CD4-positive, alpha-beta T cell (primary cell): ENCODE data around the gene TMEFF2. TPM values are rescaled to one million over a fixed set of nuclear protein-coding genes. Genes with fewer than 3 reads are reported as not detected.

Experiments used
- ATAC-seq: fragments of 200-7000 bp; cut with Tn5 transposase; one replicate; pipeline ENCODE4 v1.10.0; 2022; ENCODE audit warnings: mild to moderate bottlenecking; ENCODE audit not compliant: poor library complexity
- CTCF ChIA-PET: fragments of 350-600 bp; sonication (Branson Sonifier 250); formaldehyde crosslinking; loops from one replicate; lab custom pipeline; 2021; ENCODE audit warnings: antibody characterized with exemption, inconsistent platforms; lab: Charles Lee
- POLR2A ChIA-PET: fragments of 350-600 bp; sonication (Branson Sonifier 250); formaldehyde crosslinking; loops from one replicate; lab custom pipeline; 2021; ENCODE audit warnings: antibody characterized with exemption, inconsistent platforms; lab: Charles Lee
- DNase-seq, 14 experiments: peaks; one replicate each; pipeline ENCODE4 v3.0.0-alpha.2; 2013 to 2020; ENCODE audit warnings: mixed read lengths in 2 of 14
- H3K27ac ChIP-seq, 2 donors: one replicate each; pipeline versions ENCODE4 v1.5.1 to v1.7.0; 2013; ENCODE audit warnings: low read length in 2 of 2, low read depth in 1 of 2, mild to moderate bottlenecking in 1 of 2
- H3K27me3 ChIP-seq, 2 experiments: 1 replicate in 1 of 2; 2 replicates in 1 of 2; pipeline versions ENCODE4 v1.6.1 to v1.7.0; 2013; ENCODE audit warnings: low read length in 2 of 2, control low read depth in 1 of 2, mild to moderate bottlenecking in 1 of 2, moderate library complexity in 1 of 2; ENCODE audit not compliant: insufficient read depth in 2 of 2, control insufficient read depth in 1 of 2
- H3K36me3 ChIP-seq: one replicate; pipeline ENCODE4 v1.6.1; 2013; ENCODE audit warnings: low read length, control low read depth; ENCODE audit not compliant: insufficient read depth
- H3K4me1 ChIP-seq: one replicate; pipeline ENCODE4 v1.6.1; 2013; ENCODE audit warnings: low read length, control low read depth; ENCODE audit not compliant: insufficient read depth
- H3K4me3 ChIP-seq: one replicate; pipeline ENCODE4 v1.5.1; 2013; ENCODE audit warnings: mild to moderate bottlenecking, low read length, moderate library complexity
- H3K9me3 ChIP-seq, 2 experiments: 1 replicate in 1 of 2; 2 replicates in 1 of 2; pipeline versions ENCODE4 v1.6.1 to v1.7.0; 2013; ENCODE audit warnings: low read length in 2 of 2, mild to moderate bottlenecking in 2 of 2, control low read depth in 1 of 2, moderate library complexity in 1 of 2; ENCODE audit not compliant: control insufficient read depth in 1 of 2, insufficient read depth in 1 of 2
- H3K27ac Mint-ChIP-seq: one replicate; pipeline ENCODE4 v1.8.0; 2020; ENCODE audit warnings: mixed read lengths
- H3K27me3 Mint-ChIP-seq: one replicate; pipeline ENCODE4 v1.8.0; 2021; ENCODE audit warnings: mixed read lengths
- H3K36me3 Mint-ChIP-seq: one replicate; pipeline ENCODE4 v1.8.0; 2021; ENCODE audit warnings: low read depth, mixed read lengths
- H3K4me1 Mint-ChIP-seq: one replicate; pipeline ENCODE4 v1.8.0; 2021; ENCODE audit warnings: low read depth, mixed read lengths
- H3K4me3 Mint-ChIP-seq: one replicate; pipeline ENCODE4 v1.8.0; 2020; ENCODE audit warnings: mild to moderate bottlenecking, mixed read lengths
- H3K9me3 Mint-ChIP-seq: one replicate; pipeline ENCODE4 v1.8.0; 2020; ENCODE audit warnings: mixed read lengths
- intact Hi-C, 2 experiments: fragments of 100-400 bp; cut with DNase I in 1 of 2; cut with micrococcal nuclease in 1 of 2; formaldehyde crosslinking; loops; one replicate each; pipeline versions ENCODE4 v1.15.1 to v1.9.0; 2023 to 2025; cut with DNase I, micrococcal nuclease
- total RNA-seq, 174 experiments: library from RNA in 2 of 174; stranded (reverse) in 2 of 174; gene quantifications; one replicate each; pipeline ENCODE4 v1.2.3 and lab custom pipeline; 2021 to 2026
- TF ChIP-seq, protein P1 (sequence below): fragments of 200-600 bp; IDR thresholded peaks from one replicate; pipeline ENCODE4 v1.8.0; 2022; ENCODE audit warnings: antibody characterized with exemption, mild to moderate bottlenecking

Gene TMEFF2
- total RNA-seq, 2 experiments from 2014 or later, result not detected

- Mint-ChIP-seq H3K27me3 (peaks cover 4% of the 10 kb centered on the region), H3K27ac (no peak overlapping the region), H3K36me3 (no peaks in the 10 kb centered on the region), H3K9me3 (no peaks in the 10 kb centered on the region), H3K4me1 (no peaks in the 10 kb centered on the region), H3K4me3 (no peak overlapping the region)
- no peaks in the 10 kb centered on the region for H3K4me1 ChIP-seq
- intact Hi-C loops, result no loop called here
- TF ChIP-seq, protein P1, sequence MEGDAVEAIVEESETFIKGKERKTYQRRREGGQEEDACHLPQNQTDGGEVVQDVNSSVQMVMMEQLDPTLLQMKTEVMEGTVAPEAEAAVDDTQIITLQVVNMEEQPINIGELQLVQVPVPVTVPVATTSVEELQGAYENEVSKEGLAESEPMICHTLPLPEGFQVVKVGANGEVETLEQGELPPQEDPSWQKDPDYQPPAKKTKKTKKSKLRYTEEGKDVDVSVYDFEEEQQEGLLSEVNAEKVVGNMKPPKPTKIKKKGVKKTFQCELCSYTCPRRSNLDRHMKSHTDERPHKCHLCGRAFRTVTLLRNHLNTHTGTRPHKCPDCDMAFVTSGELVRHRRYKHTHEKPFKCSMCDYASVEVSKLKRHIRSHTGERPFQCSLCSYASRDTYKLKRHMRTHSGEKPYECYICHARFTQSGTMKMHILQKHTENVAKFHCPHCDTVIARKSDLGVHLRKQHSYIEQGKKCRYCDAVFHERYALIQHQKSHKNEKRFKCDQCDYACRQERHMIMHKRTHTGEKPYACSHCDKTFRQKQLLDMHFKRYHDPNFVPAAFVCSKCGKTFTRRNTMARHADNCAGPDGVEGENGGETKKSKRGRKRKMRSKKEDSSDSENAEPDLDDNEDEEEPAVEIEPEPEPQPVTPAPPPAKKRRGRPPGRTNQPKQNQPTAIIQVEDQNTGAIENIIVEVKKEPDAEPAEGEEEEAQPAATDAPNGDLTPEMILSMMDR, result no peak
- H3K9me3 ChIP-seq, result no peaks in the 10 kb centered on the region
- no peak for DNase-seq
- H3K4me3 ChIP-seq, result no peak overlapping the region
- no peaks in the 10 kb centered on the region for H3K36me3 ChIP-seq
- ChIA-PET CTCF (no interaction called here), POLR2A (no interaction called here)
- no peak for ATAC-seq
- H3K27ac ChIP-seq, result no peak overlapping the region
- H3K27me3 ChIP-seq, result no peaks in the 10 kb centered on the region
Measured at GRCh38 chr2:191947235-191947634, 247.5 kb downstream of the TMEFF2 start.

DNA sequence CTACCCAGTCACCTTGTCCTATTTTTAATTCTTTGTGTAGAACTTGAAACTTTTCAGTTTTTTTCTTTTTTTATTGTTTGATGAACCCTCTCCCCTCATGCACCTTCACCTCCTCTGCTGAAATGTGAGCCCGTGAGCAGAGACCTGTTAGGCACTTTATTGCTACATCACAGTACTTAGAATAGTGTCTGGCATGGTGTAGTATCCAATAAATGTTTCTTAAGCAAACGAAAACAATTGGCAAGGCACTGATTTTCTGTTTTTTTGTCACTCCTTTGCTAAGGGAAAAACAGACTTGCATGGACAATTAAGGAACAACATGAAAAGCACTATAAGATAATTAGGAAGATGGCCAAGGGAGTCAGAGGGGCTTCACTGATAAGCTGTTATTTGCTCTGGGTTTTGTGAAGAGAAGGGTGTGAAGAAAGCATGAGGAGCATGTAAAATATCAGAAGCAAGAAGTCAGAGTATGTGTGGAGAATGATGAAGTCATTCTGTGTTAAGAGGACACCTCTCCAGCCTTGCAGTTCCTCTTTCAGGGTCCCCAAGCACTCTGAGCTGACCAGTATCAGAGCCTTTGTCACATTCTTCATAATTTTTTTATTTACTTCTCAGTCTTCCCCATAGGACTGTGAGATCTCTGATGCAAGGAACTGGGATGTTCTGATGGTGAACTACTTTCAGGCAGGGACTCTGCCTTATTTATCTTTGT, 248.1 kb downstream of the TMEFF2 start:
- H3K27me3 Mint-ChIP-seq, result peaks cover 4% of the 10 kb centered on the region
- no peak for ATAC-seq
- TF ChIP-seq, protein P1, result no peak
- no peaks in the 10 kb centered on the region for H3K9me3 Mint-ChIP-seq
- Histone ChIP-seq H3K27ac (no peak overlapping the region), H3K4me1 (no peaks in the 10 kb centered on the region), H3K9me3 (no peaks in the 10 kb centered on the region), H3K36me3 (no peaks in the 10 kb centered on the region), H3K4me3 (no peak overlapping the region), H3K27me3 (no peaks in the 10 kb centered on the region)
- DNase-seq, result no peak
- intact Hi-C loops, result no loop called here
- CTCF ChIA-PET, result no interaction called here
- POLR2A ChIA-PET, result no interaction called here
- H3K27ac Mint-ChIP-seq, result no peak overlapping the region
- H3K4me3 Mint-ChIP-seq, result no peak overlapping the region
- no peaks in the 10 kb centered on the region for H3K36me3 Mint-ChIP-seq
- H3K4me1 Mint-ChIP-seq, result no peaks in the 10 kb centered on the region

GRCh38 chr2:191945623-191946022, 249.1 kb downstream of the TMEFF2 start:
- Histone ChIP-seq H3K27me3 (no peaks in the 10 kb centered on the region), H3K4me3 (no peak overlapping the region), H3K9me3 (no peaks in the 10 kb centered on the region), H3K27ac (no peak overlapping the region), H3K4me1 (no peaks in the 10 kb centered on the region), H3K36me3 (no peaks in the 10 kb centered on the region)
- POLR2A ChIA-PET, result no interaction called here
- Mint-ChIP-seq H3K27ac (no peak overlapping the region), H3K9me3 (no peaks in the 10 kb centered on the region), H3K4me3 (no peak overlapping the region), H3K4me1 (no peaks in the 10 kb centered on the region), H3K36me3 (no peaks in the 10 kb centered on the region), H3K27me3 (peaks cover 4% of the 10 kb centered on the region)
- TF ChIP-seq, protein P1, result no peak
- no peak for DNase-seq
- intact Hi-C loops, result no loop called here
- CTCF ChIA-PET, result no interaction called here
- ATAC-seq, result no peak
